Measurements from ENCODE around the gene MECR.

GRCh38 chr1:29171089-29171488, 59.6 kb downstream of the MECR start:
- no peak for TF ChIP-seq CTCF (IDR thresholded peaks at IDR 0.05)
- TF ChIP-seq POLR2A (IDR thresholded peaks at IDR 0.05), result no peak

Measured in uterus (tissue), 2 donors.